IMR-90 (cell line): ENCODE data around the gene FAM78A. TPM values are rescaled to one million over a fixed set of nuclear protein-coding genes. Genes with fewer than 3 reads are reported as not detected.

Source experiments
- ATAC-seq: fragments of 200-7000 bp; cut with Tn5 transposase; 2 replicates; pipeline ENCODE4 v1.9.1; 2020; ENCODE audit warnings: low read depth, mild to moderate bottlenecking, moderate library complexity
- BruUV-seq: library from RNA; stranded (reverse); fragments of 400-500 nt; replicated peaks from 2 replicates; lab custom pipeline; 2021; lab: Mats Ljungman, UMichigan
- CTCF ChIA-PET: fragments of 300-600 bp; formaldehyde crosslinking; extraction: SDS; loops from one replicate; lab custom pipeline; 2021; ENCODE audit warnings: antibody characterized with exemption; lab: Yijun Ruan, JAX
- POLR2A ChIA-PET: fragments of 300-600 bp; sonication (Branson Sonifier 250); formaldehyde crosslinking; loops from one replicate; lab custom pipeline; 2022; ENCODE audit warnings: antibody characterized with exemption; ENCODE audit not compliant: unreplicated experiment; lab: Charles Lee
- DNase-seq: peaks from one replicate; pipeline ENCODE4 v3.0.0; 2013
- H2AFZ ChIP-seq: replicated peaks from 2 replicates; pipeline ENCODE3; 2013; ENCODE audit warnings: low read length, mild to moderate bottlenecking; ENCODE audit not compliant: poor library complexity
- H2AK5ac ChIP-seq: 2 replicates; pipeline ENCODE4 v1.6.1; 2013; ENCODE audit warnings: low read depth, low read length, inconsistent platforms
- H2AK9ac ChIP-seq: replicated peaks from 2 replicates; pipeline ENCODE3; 2013; ENCODE audit warnings: mild to moderate bottlenecking, low read depth, low read length, moderate library complexity; ENCODE audit not compliant: poor library complexity
- H2BK120ac ChIP-seq: 2 replicates; pipeline ENCODE4 v1.6.1; 2013; ENCODE audit warnings: low read depth, low read length, inconsistent platforms
- H2BK15ac ChIP-seq: 3 replicates; pipeline ENCODE4 v1.6.1; 2013; ENCODE audit warnings: low read depth, low read length, inconsistent platforms
- H2BK20ac ChIP-seq: 2 replicates; pipeline ENCODE4 v1.6.1; 2013; ENCODE audit warnings: low read depth, mild to moderate bottlenecking, inconsistent platforms, low read length, moderate library complexity
- H2BK5ac ChIP-seq: 2 replicates; pipeline ENCODE4 v1.6.1; 2013; ENCODE audit warnings: mild to moderate bottlenecking, low read depth, low read length, inconsistent platforms; ENCODE audit not compliant: poor library complexity, severe bottlenecking
- H3K14ac ChIP-seq: replicated peaks from 2 replicates; pipeline ENCODE4 v1.6.1; 2013; ENCODE audit warnings: low read depth, low read length, inconsistent platforms
- H3K18ac ChIP-seq: 2 replicates; pipeline ENCODE4 v1.6.1; 2013; ENCODE audit warnings: low read depth, low read length, control low read depth
- H3K23ac ChIP-seq: 2 replicates; pipeline ENCODE4 v1.6.1; 2013; ENCODE audit warnings: low read depth, low read length, inconsistent platforms
- H3K27ac ChIP-seq: 2 replicates; pipeline ENCODE4 v1.5.1; 2013; ENCODE audit warnings: mild to moderate bottlenecking, control low read depth, low read length; ENCODE audit not compliant: insufficient read depth
- H3K27me3 ChIP-seq: 2 replicates; pipeline ENCODE4 v1.6.1; 2013; ENCODE audit warnings: low read length; ENCODE audit not compliant: control insufficient read depth, insufficient read depth
- H3K36me3 ChIP-seq: 2 replicates; pipeline ENCODE4 v1.6.1; 2013; ENCODE audit warnings: low read length, mixed read lengths; ENCODE audit not compliant: control insufficient read depth, insufficient read depth
- H3K4ac ChIP-seq: 2 replicates; pipeline ENCODE4 v1.6.1; 2013; ENCODE audit warnings: low read depth, low read length, inconsistent platforms
- H3K4me1 ChIP-seq: 2 replicates; pipeline ENCODE4 v1.6.1; 2013; ENCODE audit warnings: low read length, mixed read lengths; ENCODE audit not compliant: control insufficient read depth, insufficient read depth
- H3K4me2 ChIP-seq: 2 replicates; pipeline ENCODE4 v1.6.1; 2013; ENCODE audit warnings: low read depth, mild to moderate bottlenecking, control low read depth, low read length, moderate library complexity
- H3K4me3 ChIP-seq: 2 replicates; pipeline ENCODE4 v1.5.1; 2013; ENCODE audit warnings: low read depth, mild to moderate bottlenecking, control low read depth, low read length, moderate library complexity; ENCODE audit not compliant: insufficient read depth
- H3K56ac ChIP-seq: 2 replicates; pipeline ENCODE4 v1.6.1; 2013; ENCODE audit warnings: low read length, inconsistent platforms; ENCODE audit not compliant: insufficient read depth; ENCODE audit errors: extremely low read depth
- H3K79me1 ChIP-seq, 2 experiments: 2 replicates each; pipeline ENCODE4 v1.6.1; 2013; ENCODE audit warnings: low read length in 2 of 2, inconsistent platforms in 1 of 2, low read depth in 1 of 2
- H3K9ac ChIP-seq: 2 replicates; pipeline ENCODE4 v1.6.1; 2013; ENCODE audit warnings: low read depth, low read length, control low read depth
- H3K9me1 ChIP-seq: 2 replicates; pipeline ENCODE4 v1.6.1; 2013; ENCODE audit warnings: low read length, inconsistent platforms; ENCODE audit not compliant: insufficient read depth
- H3K9me3 ChIP-seq: 2 replicates; pipeline ENCODE4 v1.6.1; 2013; ENCODE audit warnings: low read length; ENCODE audit not compliant: control insufficient read depth, insufficient read depth
- H4K20me1 ChIP-seq: 2 replicates; pipeline ENCODE4 v1.6.1; 2013; ENCODE audit warnings: low read length, inconsistent platforms; ENCODE audit not compliant: insufficient read depth
- H4K5ac ChIP-seq: 2 replicates; pipeline ENCODE4 v1.6.1; 2013; ENCODE audit warnings: mild to moderate bottlenecking, low read depth, low read length, control low read depth
- H4K8ac ChIP-seq, 2 experiments: 2 replicates each; pipeline ENCODE4 v1.6.1; 2013; ENCODE audit warnings: low read depth in 2 of 2, low read length in 2 of 2, control low read depth in 1 of 2, inconsistent platforms in 1 of 2
- H4K91ac ChIP-seq: 2 replicates; pipeline ENCODE4 v1.6.1; 2013; ENCODE audit warnings: low read depth, low read length, inconsistent platforms; ENCODE audit not compliant: insufficient read depth
- CEBPB ChIP-seq: IDR thresholded peaks from 2 replicates; pipeline ENCODE4 v1.6.1; 2012; ENCODE audit warnings: low read depth, low read length, improper control_type of control experiment
- CHD1 ChIP-seq: IDR thresholded peaks from 2 replicates; pipeline ENCODE4 v1.6.1; 2012; ENCODE audit warnings: low read depth, low read length, improper control_type of control experiment
- FOS ChIP-seq: fragments of 150-350 bp; IDR thresholded peaks from 2 replicates; pipeline ENCODE4 v1.6.1; 2016; ENCODE audit warnings: low read depth, low read length
- MAFK ChIP-seq: IDR thresholded peaks from 2 replicates; pipeline ENCODE4 v1.6.1; 2012; ENCODE audit warnings: low read depth, low read length, improper control_type of control experiment
- MAZ ChIP-seq: IDR thresholded peaks from 2 replicates; pipeline ENCODE4 v1.6.1; 2012; ENCODE audit warnings: low read depth, mild to moderate bottlenecking, low read length, improper control_type of control experiment, moderate library complexity, borderline replicate concordance
- MXI1 ChIP-seq: IDR thresholded peaks from 2 replicates; pipeline ENCODE4 v1.6.1; 2012; ENCODE audit warnings: low read depth, mild to moderate bottlenecking, low read length, moderate library complexity, borderline replicate concordance
- POLR2A ChIP-seq: IDR thresholded peaks from 2 replicates; pipeline ENCODE4 v1.6.1; 2012; ENCODE audit warnings: mild to moderate bottlenecking, low read depth, low read length
- RAD21 ChIP-seq: IDR thresholded peaks from 2 replicates; pipeline ENCODE4 v1.6.1; 2012; ENCODE audit warnings: low read length, improper control_type of control experiment
- RCOR1 ChIP-seq: IDR thresholded peaks from 2 replicates; pipeline ENCODE4 v1.6.1; 2012; ENCODE audit warnings: mild to moderate bottlenecking, low read length, improper control_type of control experiment; ENCODE audit not compliant: insufficient replicate concordance
- WGBS, 2 experiments: methylation state at CpG; one replicate each; pipeline versions ENCODE4 v1.1.5 to v1.1.7; 2013; ENCODE audit warnings: missing lambda C conversion rate in 2 of 2; ENCODE audit not compliant: insufficient read length in 1 of 2; ENCODE audit errors: extremely low coverage in 2 of 2; 5-methylcytosine and 5-hydroxymethylcytosine counted together
- dilution Hi-C: fragments of 300-500 bp; cut with HindIII; formaldehyde crosslinking; loops from one replicate; pipeline ENCODE4 v1.14.3; 2018; ENCODE audit warnings: low sequenced_read_pairs; ENCODE audit not compliant: unreplicated experiment
- in situ Hi-C: fragments of 300-500 bp; cut with MboI; formaldehyde crosslinking; loops from 3 replicates; pipeline ENCODE4 v1.14.3; 2019; ENCODE audit warnings: low sequenced_read_pairs, inconsistent platforms, mixed read lengths
- intact Hi-C: fragments of 100-400 bp; cut with micrococcal nuclease; formaldehyde crosslinking; loops from 2 replicates; pipeline ENCODE4 v1.10.0; 2022
- polyA plus RNA-seq, 3 experiments: library from polyadenylated mRNA; depleted of rRNA; stranded (reverse); fragments of >200 nt; gene quantifications; 2 replicates each; pipeline ENCODE4 v1.2.3, GENCODE V29; 2012; ENCODE audit warnings: low replicate concordance in 1 of 3
- total RNA-seq: library from RNA; depleted of rRNA; stranded (reverse); fragments of >200 nt; gene quantifications from 2 replicates; pipeline ENCODE4 v1.2.3, GENCODE V29; 2012
- TF ChIP-seq, protein P1 (sequence below): conservative IDR thresholded peaks from 2 replicates; pipeline ENCODE4 v1.5.1; 2012; ENCODE audit warnings: mild to moderate bottlenecking, low read depth, low read length, improper control_type of control experiment
- TF ChIP-seq, protein P2 (sequence below): fragments of 150-350 bp; IDR thresholded peaks from 2 replicates; pipeline ENCODE4 v1.6.1; 2017; ENCODE audit warnings: mild to moderate bottlenecking, antibody characterized with exemption, low read length, low read depth

The FAM78A gene
- total and polyA plus RNA-seq, 2 of the 4 experiments (the other 2 are of a cell fraction): 0.18 to 0.27 TPM

DNA sequence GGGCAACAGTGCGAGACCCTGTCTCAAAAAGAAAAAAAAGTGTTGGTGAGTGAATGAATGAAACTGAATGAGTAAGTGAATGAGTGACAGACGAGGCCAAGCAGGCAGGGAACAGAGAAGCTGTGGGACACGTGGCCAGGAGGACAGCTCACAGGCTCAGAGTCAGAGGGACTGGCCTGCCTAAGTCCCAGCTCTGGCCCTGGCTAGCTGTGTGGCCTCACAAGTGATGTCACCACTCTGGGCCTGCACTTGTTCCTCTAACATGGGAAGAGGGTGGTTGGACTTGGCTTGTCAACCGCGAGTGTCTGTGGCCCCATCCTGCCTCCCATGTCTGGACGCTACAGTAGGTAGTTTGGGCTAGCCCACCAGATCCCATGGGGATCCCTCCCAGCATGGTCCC lies 8.5 kb upstream of the FAM78A start:
- Histone ChIP-seq H3K4ac (no peak overlapping the region), H4K5ac (no peak overlapping the region), H3K18ac (no peak overlapping the region), H3K4me2 (no peak overlapping the region), H3K79me1 (no peaks in the 10 kb centered on the region), H3K27me3 (peaks cover 50% of the 10 kb centered on the region), H2BK5ac (no peak overlapping the region), H3K4me3 (no peak overlapping the region), H4K91ac (no peak overlapping the region), H2BK20ac (no peak overlapping the region), H3K36me3 (no peaks in the 10 kb centered on the region), H2AFZ (no peak overlapping the region), H3K56ac (no peak overlapping the region), H2BK120ac (no peak overlapping the region), H2BK15ac (no peak overlapping the region), H3K9ac (no peak overlapping the region), H2AK5ac (no peak overlapping the region), H3K9me3 (no peaks in the 10 kb centered on the region), H3K9me1 (peaks cover 5% of the 10 kb centered on the region; the same call in 1 of the 2 replicates), H4K8ac (no peak overlapping the region), H3K23ac (no peak overlapping the region), H2AK9ac (no peak overlapping the region), H3K14ac (no peak overlapping the region), H4K20me1 (no peaks in the 10 kb centered on the region), H3K27ac (no peak overlapping the region), H3K4me1 (no peaks in the 10 kb centered on the region)
- CTCF ChIA-PET: no interaction called here
- BruUV-seq: no TSS peak
- TF ChIP-seq, protein P1, sequence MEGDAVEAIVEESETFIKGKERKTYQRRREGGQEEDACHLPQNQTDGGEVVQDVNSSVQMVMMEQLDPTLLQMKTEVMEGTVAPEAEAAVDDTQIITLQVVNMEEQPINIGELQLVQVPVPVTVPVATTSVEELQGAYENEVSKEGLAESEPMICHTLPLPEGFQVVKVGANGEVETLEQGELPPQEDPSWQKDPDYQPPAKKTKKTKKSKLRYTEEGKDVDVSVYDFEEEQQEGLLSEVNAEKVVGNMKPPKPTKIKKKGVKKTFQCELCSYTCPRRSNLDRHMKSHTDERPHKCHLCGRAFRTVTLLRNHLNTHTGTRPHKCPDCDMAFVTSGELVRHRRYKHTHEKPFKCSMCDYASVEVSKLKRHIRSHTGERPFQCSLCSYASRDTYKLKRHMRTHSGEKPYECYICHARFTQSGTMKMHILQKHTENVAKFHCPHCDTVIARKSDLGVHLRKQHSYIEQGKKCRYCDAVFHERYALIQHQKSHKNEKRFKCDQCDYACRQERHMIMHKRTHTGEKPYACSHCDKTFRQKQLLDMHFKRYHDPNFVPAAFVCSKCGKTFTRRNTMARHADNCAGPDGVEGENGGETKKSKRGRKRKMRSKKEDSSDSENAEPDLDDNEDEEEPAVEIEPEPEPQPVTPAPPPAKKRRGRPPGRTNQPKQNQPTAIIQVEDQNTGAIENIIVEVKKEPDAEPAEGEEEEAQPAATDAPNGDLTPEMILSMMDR: no peak
- TF ChIP-seq, protein P2, sequence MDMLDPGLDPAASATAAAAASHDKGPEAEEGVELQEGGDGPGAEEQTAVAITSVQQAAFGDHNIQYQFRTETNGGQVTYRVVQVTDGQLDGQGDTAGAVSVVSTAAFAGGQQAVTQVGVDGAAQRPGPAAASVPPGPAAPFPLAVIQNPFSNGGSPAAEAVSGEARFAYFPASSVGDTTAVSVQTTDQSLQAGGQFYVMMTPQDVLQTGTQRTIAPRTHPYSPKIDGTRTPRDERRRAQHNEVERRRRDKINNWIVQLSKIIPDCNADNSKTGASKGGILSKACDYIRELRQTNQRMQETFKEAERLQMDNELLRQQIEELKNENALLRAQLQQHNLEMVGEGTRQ: no peak
- TF ChIP-seq RAD21: no peak
- no peak for TF ChIP-seq RCOR1
- no peak for TF ChIP-seq MAFK
- TF ChIP-seq CEBPB: no peak
- no peak for TF ChIP-seq POLR2A
- no peak for TF ChIP-seq MXI1
- TF ChIP-seq FOS: no peak
- TF ChIP-seq CHD1: no peak
- no peak for TF ChIP-seq MAZ
- 54% methylated on average over 3 of the region's 6 CpGs; no CpG with 5 or more reads in 1 of the 2 experiments for WGBS, 2 experiments
- DNase-seq: no peak
- intact Hi-C loops: no loop called here
- no peak for ATAC-seq
- dilution Hi-C loops: no loop called here
- in situ Hi-C loops: no loop called here
- POLR2A ChIA-PET: no interaction called here
